GM23248 (cell line): ENCODE data around the gene STARD3.

Experiments used
- EZH2 ChIP-seq: fragments of 200-600 bp; sonication (generic); IDR thresholded peaks from 2 replicates; pipeline ENCODE4 v1.6.1; 2018; ENCODE audit warnings: antibody characterized with exemption, mild to moderate bottlenecking; ENCODE audit not compliant: insufficient read depth, poor library complexity, severe bottlenecking
- EZH2phosphoT487 ChIP-seq: fragments of 200-600 bp; sonication (generic); IDR thresholded peaks from 2 replicates; pipeline ENCODE4 v1.6.1; 2018; ENCODE audit warnings: antibody characterized with exemption, moderate library complexity, mild to moderate bottlenecking, low read depth; ENCODE audit not compliant: insufficient read depth

DNA sequence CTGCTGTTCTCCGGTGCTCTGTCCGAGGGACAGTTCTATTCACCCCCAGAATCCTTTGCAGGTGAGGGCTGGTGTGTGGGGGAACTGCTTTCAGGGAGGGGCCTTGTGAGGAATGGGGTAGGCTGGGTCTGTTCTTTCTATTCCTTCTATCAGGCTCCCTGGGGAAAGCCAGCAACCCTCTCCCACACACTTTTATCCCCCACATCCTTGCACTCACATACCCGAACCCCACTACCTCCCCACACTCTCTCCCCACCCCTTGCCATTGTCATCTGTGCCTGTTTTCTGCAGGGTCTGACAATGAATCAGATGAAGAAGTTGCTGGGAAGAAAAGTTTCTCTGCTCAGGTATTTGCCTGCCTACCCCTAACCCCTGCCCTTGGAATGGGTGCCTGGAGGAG, 21.8 kb downstream of the STARD3 start:
- no peak for TF ChIP-seq EZH2
- TF ChIP-seq EZH2phosphoT487: no peak
